Endothelial cell of umbilical vein (primary cell): ENCODE measurements around the gene ANKRD44.

Source experiments
- POLR2A ChIP-seq: IDR thresholded peaks from 2 replicates; pipeline ENCODE4 v1.6.1; 2012; ENCODE audit warnings: low read depth, mild to moderate bottlenecking, control low read depth, low read length
- TF ChIP-seq, protein P1 (sequence below), 2 donors: IDR thresholded peaks; 1 replicate in 1 of 2; 2 replicates in 1 of 2; pipeline ENCODE4 v1.5.1; 2011; ENCODE audit warnings: low read length in 2 of 2, mild to moderate bottlenecking in 2 of 2, moderate library complexity in 2 of 2, control low read depth in 1 of 2, inconsistent platforms in 1 of 2, low read depth in 1 of 2; ENCODE audit not compliant: insufficient read depth in 1 of 2; ENCODE audit errors: extremely low read depth in 1 of 2

DNA sequence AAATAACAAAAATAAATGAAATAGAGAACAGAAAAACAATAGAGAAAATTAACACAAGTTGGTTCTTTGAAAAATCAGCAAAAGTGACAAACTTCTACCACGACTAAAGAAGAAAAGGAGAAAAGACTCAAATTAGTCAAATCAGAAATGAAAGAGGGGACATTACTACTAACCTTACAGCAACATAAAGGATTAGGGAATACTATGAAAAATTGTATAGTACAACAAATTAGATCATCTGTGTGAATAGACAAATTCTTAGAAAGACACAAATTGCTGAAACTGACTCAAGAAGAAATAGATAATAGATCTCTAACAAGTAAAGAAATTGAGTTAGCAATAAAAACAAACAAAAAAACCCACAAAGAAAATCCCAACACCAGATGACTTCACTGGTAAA, 335.6 kb downstream of the ANKRD44 start:
- TF ChIP-seq, protein P1, sequence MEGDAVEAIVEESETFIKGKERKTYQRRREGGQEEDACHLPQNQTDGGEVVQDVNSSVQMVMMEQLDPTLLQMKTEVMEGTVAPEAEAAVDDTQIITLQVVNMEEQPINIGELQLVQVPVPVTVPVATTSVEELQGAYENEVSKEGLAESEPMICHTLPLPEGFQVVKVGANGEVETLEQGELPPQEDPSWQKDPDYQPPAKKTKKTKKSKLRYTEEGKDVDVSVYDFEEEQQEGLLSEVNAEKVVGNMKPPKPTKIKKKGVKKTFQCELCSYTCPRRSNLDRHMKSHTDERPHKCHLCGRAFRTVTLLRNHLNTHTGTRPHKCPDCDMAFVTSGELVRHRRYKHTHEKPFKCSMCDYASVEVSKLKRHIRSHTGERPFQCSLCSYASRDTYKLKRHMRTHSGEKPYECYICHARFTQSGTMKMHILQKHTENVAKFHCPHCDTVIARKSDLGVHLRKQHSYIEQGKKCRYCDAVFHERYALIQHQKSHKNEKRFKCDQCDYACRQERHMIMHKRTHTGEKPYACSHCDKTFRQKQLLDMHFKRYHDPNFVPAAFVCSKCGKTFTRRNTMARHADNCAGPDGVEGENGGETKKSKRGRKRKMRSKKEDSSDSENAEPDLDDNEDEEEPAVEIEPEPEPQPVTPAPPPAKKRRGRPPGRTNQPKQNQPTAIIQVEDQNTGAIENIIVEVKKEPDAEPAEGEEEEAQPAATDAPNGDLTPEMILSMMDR (IDR thresholded peaks at IDR 0.05; ENCODE audit: extremely low read depth in 1 of 2, insufficient read depth in 1 of 2, low read depth in 1 of 2, low read length in 2 of 2) = no peak
- TF ChIP-seq POLR2A = no peak
